ENCODE data around the gene OSTN. TPM values are rescaled to one million over a fixed set of nuclear protein-coding genes. Genes with fewer than 3 reads are reported as not detected.

OSTN gene
- total RNA-seq, 1 experiment from 2014 or later: not detected

GRCh38 chr3:191298846-191299245 is 99.8 kb downstream of the OSTN start:
- in situ Hi-C loops (cut with HindIII; ENCODE audit: low pct_unique_long_range_greater_than_20kb, low sequenced_read_pairs): no loop called here
- H3K9me3 ChIP-seq (ENCODE audit: control insufficient read depth, insufficient read depth, low read depth, low read length): no peaks in the 10 kb centered on the region
- no peaks in the 10 kb centered on the region for H3K27me3 ChIP-seq (ENCODE audit: control insufficient read depth, insufficient read depth, low read length)
- ChIA-PET CTCF (no interaction called here), POLR2A (no interaction called here)
- intact Hi-C loops (cut with micrococcal nuclease; ENCODE audit: unreplicated experiment): no loop called here
- H3K4me1 ChIP-seq (ENCODE audit: control insufficient read depth, insufficient read depth, low read length): no peaks in the 10 kb centered on the region
- DNase-seq (ENCODE audit: low read depth, low spot score): no peak
- no peaks in the 10 kb centered on the region for H3K36me3 ChIP-seq (ENCODE audit: control insufficient read depth, insufficient read depth, low read length)
- ATAC-seq: no peak
- no peak for TF ChIP-seq REST (IDR thresholded peaks at IDR 0.05; ENCODE audit: insufficient read depth in 1 of 2, low read depth in 2 of 2, low read length in 1 of 2)
- TF ChIP-seq SIN3A (IDR thresholded peaks at IDR 0.05; ENCODE audit: borderline replicate concordance, insufficient read depth, low read depth, low read length): no peak
- TF ChIP-seq CTCF (IDR thresholded peaks at IDR 0.05): no peak
- no peak for TF ChIP-seq POLR2AphosphoS5 (IDR thresholded peaks at IDR 0.05; ENCODE audit: low read depth, low read length)
- TF ChIP-seq TCF7L2 (IDR thresholded peaks at IDR 0.05; ENCODE audit: low read depth, low read length): no peak
- no peak overlapping the region for H3K4me3 ChIP-seq (ENCODE audit: low read depth in 2 of 2, low read length in 2 of 2)
- H3K27ac ChIP-seq (ENCODE audit: low read length): no peak overlapping the region
- no TSS peak for BruUV-seq (replicated peaks)

- Histone ChIP-seq H3K36me3 (ENCODE audit: control insufficient read depth, insufficient read depth, low read length) (no peaks in the 10 kb centered on the region), H3K4me1 (ENCODE audit: control insufficient read depth, insufficient read depth, low read length) (no peaks in the 10 kb centered on the region), H3K4me3 (ENCODE audit: low read depth in 2 of 2, low read length in 2 of 2) (no peak overlapping the region), H3K27ac (ENCODE audit: low read length) (no peak overlapping the region), H3K9me3 (ENCODE audit: control insufficient read depth, insufficient read depth, low read depth, low read length) (no peaks in the 10 kb centered on the region), H3K27me3 (ENCODE audit: control insufficient read depth, insufficient read depth, low read length) (no peaks in the 10 kb centered on the region)
- no TSS peak for BruUV-seq (replicated peaks)
- no peak for DNase-seq (ENCODE audit: low read depth, low spot score)
- in situ Hi-C loops (cut with HindIII; ENCODE audit: low pct_unique_long_range_greater_than_20kb, low sequenced_read_pairs) (no loop called here), intact Hi-C loops (cut with micrococcal nuclease; ENCODE audit: unreplicated experiment) (no loop called here)
- CTCF ChIA-PET: no interaction called here
- POLR2A ChIA-PET: no interaction called here
- TF ChIP-seq TCF7L2 (IDR thresholded peaks at IDR 0.05; ENCODE audit: low read depth, low read length): no peak
- no peak for TF ChIP-seq REST (IDR thresholded peaks at IDR 0.05; ENCODE audit: insufficient read depth in 1 of 2, low read depth in 2 of 2, low read length in 1 of 2)
- TF ChIP-seq SIN3A (IDR thresholded peaks at IDR 0.05; ENCODE audit: borderline replicate concordance, insufficient read depth, low read depth, low read length): no peak
- ATAC-seq: no peak
Measured at GRCh38 chr3:191300422-191300821, 101.4 kb downstream of the OSTN start.
